KOPT-K1 (cell line): ENCODE data around the gene DDX3X.
"Not testable (repeated sequence)": the region's sequence is repeated elsewhere in the genome, so short reads cannot be mapped to it uniquely, and the experiment has no call there.

ENCODE experiments used
- H3K27ac ChIP-seq: fragments of 200-600 bp; sonication (generic); 2 replicates; pipeline ENCODE4 v1.5.1; 2016; ENCODE audit warnings: antibody characterized with exemption, mild to moderate bottlenecking, low read depth, low read length; ENCODE audit not compliant: poor library complexity, severe bottlenecking
- H3K36me3 ChIP-seq: fragments of 200-600 bp; sonication (generic); 2 replicates; pipeline ENCODE4 v1.5.1; 2017; ENCODE audit warnings: antibody characterized with exemption, mild to moderate bottlenecking, low read length, moderate library complexity; ENCODE audit not compliant: insufficient read depth
- H3K9me3 ChIP-seq: fragments of 200-600 bp; sonication (generic); 2 replicates; pipeline ENCODE4 v1.5.1; 2017; ENCODE audit warnings: antibody characterized with exemption, low read length, mild to moderate bottlenecking; ENCODE audit not compliant: insufficient read depth, poor library complexity, severe bottlenecking

Gene DDX3X

GRCh38 chrX:41314881-41315280, 19.1 kb upstream of the DDX3X start:
- H3K9me3 ChIP-seq, result no peaks in the 10 kb centered on the region
- no peak overlapping the region for H3K27ac ChIP-seq
- no peaks in the 10 kb centered on the region for H3K36me3 ChIP-seq

GRCh38 chrX:41316266-41316665, 17.7 kb upstream of the DDX3X start:
- H3K9me3 ChIP-seq, H3K36me3 ChIP-seq, H3K27ac ChIP-seq: not testable (repeated sequence)

DNA sequence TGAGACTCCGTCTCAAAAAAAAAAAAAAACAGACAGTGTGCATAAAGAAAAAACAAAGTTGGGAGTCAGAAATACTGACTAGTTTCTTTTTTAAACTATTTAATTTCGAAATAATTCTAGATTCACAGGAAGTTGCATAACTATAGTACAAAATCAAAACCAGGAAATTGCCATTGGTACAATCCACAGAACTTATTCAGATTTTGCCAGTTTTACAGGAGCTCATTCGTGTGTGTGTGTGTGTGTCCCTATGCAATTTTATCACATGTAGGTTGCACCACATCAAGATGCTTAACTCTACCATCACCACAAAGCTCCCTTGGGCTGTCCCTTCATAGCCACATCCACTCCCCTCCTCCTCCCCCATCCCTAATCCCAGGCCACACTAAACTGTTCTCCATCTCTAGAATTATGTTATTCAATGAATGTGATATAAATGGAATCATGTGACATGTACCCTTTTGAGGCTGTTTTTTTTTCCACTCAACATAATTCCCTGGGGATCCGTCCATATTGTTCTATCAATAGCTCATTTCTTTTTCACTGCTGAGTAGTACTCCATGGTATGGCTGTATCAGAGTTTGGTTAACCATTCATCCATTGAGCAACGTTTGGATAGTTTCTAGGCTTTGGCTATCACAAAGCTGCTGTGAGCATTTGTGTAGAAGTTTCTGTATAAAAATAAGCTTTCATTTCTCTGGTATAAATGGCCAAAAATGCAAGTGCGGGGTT, 16.3 kb upstream of the DDX3X start:
- no peaks in the 10 kb centered on the region for H3K9me3 ChIP-seq
- no peaks in the 10 kb centered on the region for H3K36me3 ChIP-seq
- H3K27ac ChIP-seq, result no peak overlapping the region

GRCh38 chrX:41320393-41320792, 13.6 kb upstream of the DDX3X start:
- Histone ChIP-seq H3K27ac (no peak overlapping the region), H3K36me3 (no peaks in the 10 kb centered on the region), H3K9me3 (no peaks in the 10 kb centered on the region)

DNA sequence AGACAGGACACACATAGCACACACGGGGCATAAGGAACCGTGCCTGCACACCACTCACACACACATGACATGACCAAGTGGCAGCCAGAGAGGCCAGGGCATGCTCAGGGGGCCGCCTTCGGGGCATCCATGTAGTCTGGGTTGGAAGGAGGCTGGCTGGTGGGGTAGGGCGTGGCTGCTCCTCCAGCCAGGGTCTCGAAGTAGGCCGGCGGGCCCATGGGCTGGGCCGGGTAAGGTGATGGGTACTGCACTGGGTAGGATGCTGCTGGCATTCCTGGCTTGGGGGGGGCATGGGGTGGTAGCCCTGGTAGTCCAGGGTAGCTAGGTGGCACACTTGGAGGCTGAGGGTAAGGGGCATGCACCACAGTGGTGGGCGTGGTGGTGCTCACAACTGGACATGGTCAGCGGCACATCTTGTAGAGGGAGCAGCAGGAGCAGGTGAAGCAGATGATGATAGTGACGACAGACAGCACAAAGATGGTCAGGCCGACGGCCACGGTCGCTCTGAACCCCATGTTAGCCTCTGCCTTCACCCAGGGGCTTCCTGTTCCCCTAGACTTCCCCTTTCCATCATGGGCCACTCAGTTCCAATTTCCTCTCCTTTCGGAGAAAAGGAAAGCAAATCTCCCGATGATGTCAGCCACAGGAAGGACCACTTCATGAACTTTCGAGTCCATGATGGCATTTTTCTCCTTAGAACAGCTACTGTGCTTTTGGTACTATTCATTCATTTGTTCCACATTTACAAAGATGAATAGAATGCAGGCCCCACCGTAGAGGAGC, 10.9 kb upstream of the DDX3X start:
- Histone ChIP-seq H3K36me3 (no peaks in the 10 kb centered on the region), H3K27ac (no peak overlapping the region), H3K9me3 (no peaks in the 10 kb centered on the region)

- H3K27ac ChIP-seq, result no peak overlapping the region
- H3K9me3 ChIP-seq, result no peaks in the 10 kb centered on the region
- no peaks in the 10 kb centered on the region for H3K36me3 ChIP-seq
Observed at GRCh38 chrX:41326431-41326830, 7.5 kb upstream of the DDX3X start.

DNA sequence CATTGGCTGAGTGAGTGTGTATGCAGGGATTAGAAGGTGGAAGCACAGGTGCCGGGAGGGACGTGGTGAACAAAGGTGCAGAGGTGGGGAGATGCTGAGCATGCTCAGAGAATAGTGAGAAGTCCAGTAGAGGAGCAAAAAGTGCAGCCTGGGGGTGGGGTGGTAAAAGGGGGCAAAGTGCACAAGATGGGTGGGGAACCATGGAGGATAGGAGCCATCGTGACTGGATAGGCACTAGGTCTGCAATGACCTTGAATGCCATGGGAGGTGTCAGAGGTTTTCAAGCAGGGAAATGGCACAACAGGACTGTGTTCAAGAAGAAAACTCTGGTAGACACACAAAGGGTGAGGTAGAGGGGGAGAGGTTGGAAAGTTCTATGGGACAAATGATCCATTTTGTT, 6.6 kb upstream of the DDX3X start:
- no peak overlapping the region for H3K27ac ChIP-seq
- no peaks in the 10 kb centered on the region for H3K36me3 ChIP-seq
- H3K9me3 ChIP-seq, result no peaks in the 10 kb centered on the region

DNA sequence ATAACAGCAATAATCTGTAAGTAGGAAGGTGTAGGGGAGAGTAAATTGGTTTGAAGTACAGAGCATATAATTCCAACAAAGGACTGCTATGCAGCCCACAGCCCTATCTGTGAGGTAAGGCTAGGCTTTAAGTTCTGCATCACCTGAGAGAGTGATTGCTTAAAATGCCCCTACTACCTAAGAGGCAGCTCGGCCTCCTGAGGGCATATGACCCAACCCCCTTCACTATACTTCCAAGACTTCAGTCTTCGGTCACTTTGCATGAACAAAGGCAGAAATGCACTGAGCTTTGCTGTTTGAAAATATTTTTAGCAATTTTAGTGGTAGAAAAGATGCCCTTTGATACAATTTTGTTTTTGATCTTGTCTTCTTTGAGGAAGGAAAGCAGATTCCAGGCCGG, 4.9 kb upstream of the DDX3X start:
- no peak overlapping the region for H3K27ac ChIP-seq
- H3K9me3 ChIP-seq, result no peaks in the 10 kb centered on the region

DNA sequence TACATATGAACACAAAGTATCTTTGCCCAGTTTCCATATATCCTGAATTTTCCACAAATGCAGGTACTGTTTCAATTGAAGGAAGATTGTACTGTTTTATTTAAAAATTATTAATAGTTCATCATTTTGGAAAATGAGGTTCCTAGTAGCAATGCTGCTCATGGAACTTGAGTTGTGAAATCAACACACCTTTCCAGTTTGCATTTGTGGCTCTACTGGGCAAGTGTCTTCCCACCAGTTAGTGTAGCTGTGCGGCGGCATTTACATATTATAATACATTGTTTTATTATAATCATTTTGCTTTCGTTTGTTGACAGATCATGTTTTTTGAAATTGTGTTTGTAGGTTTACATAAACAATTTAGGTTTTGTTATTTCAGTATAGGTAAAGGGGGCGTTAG, 2.0 kb upstream of the DDX3X start:
- Histone ChIP-seq H3K27ac (peak overlapping the region; percentile 98), H3K9me3 (no peaks in the 10 kb centered on the region), H3K36me3 (peaks cover 7% of the 10 kb centered on the region)

More for the DNA sequence above, 4.9 kb upstream of the DDX3X start:
- no peaks in the 10 kb centered on the region for H3K36me3 ChIP-seq

- H3K36me3 ChIP-seq, result peaks cover 12% of the 10 kb centered on the region
- H3K9me3 ChIP-seq, result no peaks in the 10 kb centered on the region
- H3K27ac ChIP-seq, result peak overlapping the region; percentile 98
Observed at GRCh38 chrX:41332408-41333002, 1.5 kb upstream of the DDX3X start.

DNA sequence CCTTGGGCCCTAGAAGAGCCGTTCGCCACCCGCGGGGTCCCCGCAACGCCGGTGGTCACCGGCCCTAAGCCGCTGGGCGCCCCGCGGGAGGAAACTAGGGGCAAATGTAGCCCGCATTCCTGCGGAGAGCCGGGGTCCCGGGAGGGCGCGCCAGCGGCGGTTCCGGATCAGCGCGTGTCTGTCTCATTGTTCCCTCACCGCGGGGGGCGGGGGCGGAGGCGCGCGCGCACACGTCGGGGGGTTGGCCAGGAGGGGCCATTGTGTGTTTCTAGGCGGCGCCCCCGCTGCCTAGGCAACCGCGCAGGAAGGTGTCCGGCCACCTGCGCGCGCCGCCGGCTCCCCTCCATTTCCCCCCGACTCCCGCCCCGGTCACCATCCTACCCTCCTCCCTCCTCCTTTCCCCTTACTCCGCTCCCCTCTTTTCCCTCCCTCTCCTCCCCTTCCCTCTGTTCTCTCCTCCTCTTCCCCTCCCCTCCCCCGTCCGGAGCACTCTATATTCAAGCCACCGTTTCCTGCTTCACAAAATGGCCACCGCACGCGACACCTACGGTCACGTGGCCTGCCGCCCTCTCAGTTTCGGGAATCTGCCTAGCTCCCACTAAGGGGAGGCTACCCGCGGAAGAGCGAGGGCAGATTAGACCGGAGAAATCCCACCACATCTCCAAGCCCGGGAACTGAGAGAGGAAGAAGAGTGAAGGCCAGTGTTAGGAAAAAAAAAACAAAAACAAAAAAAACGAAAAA, 789 bp upstream of the DDX3X start:
- peak overlapping the region; percentile 98 for H3K27ac ChIP-seq

GRCh38 chrX:41334363-41335197, 618 bp downstream of the DDX3X start:
- peaks cover 33% of the 10 kb centered on the region for H3K36me3 ChIP-seq
- peak overlapping the region; percentile 98 for H3K27ac ChIP-seq
- H3K9me3 ChIP-seq, result no peaks in the 10 kb centered on the region

More for the DNA sequence above, 789 bp upstream of the DDX3X start:
- H3K9me3 ChIP-seq, result no peaks in the 10 kb centered on the region
- peaks cover 19% of the 10 kb centered on the region for H3K36me3 ChIP-seq

- Histone ChIP-seq H3K36me3 (peaks cover 41% of the 10 kb centered on the region), H3K9me3 (no peaks in the 10 kb centered on the region), H3K27ac (peak overlapping the region; percentile 98)
Observed at GRCh38 chrX:41335198-41335957, 1.4 kb downstream of the DDX3X start.

DNA sequence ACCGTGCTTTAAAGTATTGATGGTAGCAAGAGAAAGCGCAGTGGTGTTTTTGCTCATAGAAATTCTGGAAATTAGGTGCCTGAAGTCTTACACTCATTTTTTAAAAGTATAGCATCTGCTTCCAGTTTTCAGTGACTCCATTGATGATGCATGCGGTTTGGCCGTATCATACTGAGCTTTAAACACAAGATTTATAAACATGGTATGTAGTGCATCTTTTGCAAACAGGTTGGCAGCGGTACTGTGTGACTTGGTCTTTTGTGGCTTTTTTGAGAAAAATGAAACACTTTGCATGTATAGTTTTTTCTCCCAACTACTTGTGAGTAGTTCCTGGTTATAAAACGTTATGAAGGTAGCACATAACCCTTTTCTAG, 2.0 kb downstream of the DDX3X start:
- peaks cover 46% of the 10 kb centered on the region for H3K36me3 ChIP-seq
- H3K27ac ChIP-seq, result peak overlapping the region; percentile 98
- no peaks in the 10 kb centered on the region for H3K9me3 ChIP-seq
